Common myeloid progenitor, CD34-positive (primary cell): Measurements from ENCODE around the gene TARDBP.

Experiments used
- CTCF ChIA-PET: fragments of 350-600 bp; sonication (Branson Sonifier 250); formaldehyde crosslinking; loops from one replicate; lab custom pipeline; 2021; ENCODE audit warnings: antibody characterized with exemption; lab: Charles Lee
- POLR2A ChIA-PET: fragments of 350-600 bp; sonication (Branson Sonifier 250); formaldehyde crosslinking; loops from one replicate; lab custom pipeline; 2021; ENCODE audit warnings: antibody characterized with exemption; lab: Charles Lee
- DNase-seq, 3 donors: peaks; one replicate each; pipeline versions ENCODE4 v3.0.0 to v3.0.0-alpha.2; 2013
- H3K27ac ChIP-seq, 2 experiments: 1 replicate in 1 of 2; 2 replicates in 1 of 2; pipeline ENCODE4 v1.7.0; 2013; ENCODE audit warnings: inconsistent platforms in 2 of 2, low read length in 2 of 2, mild to moderate bottlenecking in 2 of 2, low read depth in 1 of 2, moderate library complexity in 1 of 2; ENCODE audit not compliant: severe bottlenecking in 2 of 2, insufficient read depth in 1 of 2, poor library complexity in 1 of 2
- H3K27me3 ChIP-seq, 5 experiments: replicated peaks in 2 of 5; 1 replicate in 3 of 5; 2 replicates in 2 of 5; pipeline versions ENCODE4 v1.6.1 to v1.7.0; 2013; ENCODE audit warnings: low read length in 4 of 5, mild to moderate bottlenecking in 2 of 5, moderate library complexity in 2 of 5, inconsistent platforms in 1 of 5; ENCODE audit not compliant: insufficient read depth in 5 of 5, control insufficient read depth in 4 of 5
- H3K36me3 ChIP-seq, 4 experiments: 1 replicate in 2 of 4; 2 replicates in 2 of 4; pipeline versions ENCODE4 v1.6.1 to v1.7.0; 2013; ENCODE audit warnings: low read length in 3 of 4, control low read depth in 1 of 4, mild to moderate bottlenecking in 1 of 4; ENCODE audit not compliant: control insufficient read depth in 4 of 4, insufficient read depth in 4 of 4
- H3K4me1 ChIP-seq, 4 experiments: 1 replicate in 3 of 4; 2 replicates in 1 of 4; pipeline versions ENCODE4 v1.6.1 to v1.7.1; 2013; ENCODE audit warnings: low read length in 3 of 4, mild to moderate bottlenecking in 3 of 4, control low read depth in 1 of 4, inconsistent platforms in 1 of 4, moderate library complexity in 1 of 4; ENCODE audit not compliant: control insufficient read depth in 4 of 4, insufficient read depth in 4 of 4; ENCODE audit errors: control extremely low read depth in 1 of 4
- H3K4me3 ChIP-seq, 7 experiments: 1 replicate in 4 of 7; 2 replicates in 3 of 7; pipeline versions ENCODE4 v1.5.1 to v1.7.0; 2013; ENCODE audit warnings: mild to moderate bottlenecking in 7 of 7, low read length in 6 of 7, moderate library complexity in 6 of 7, inconsistent platforms in 2 of 7, low read depth in 2 of 7, control low read depth in 1 of 7; ENCODE audit not compliant: insufficient read depth in 4 of 7, control insufficient read depth in 1 of 7; ENCODE audit errors: extremely low read depth in 1 of 7
- H3K9me3 ChIP-seq, 5 experiments: 1 replicate in 4 of 5; 2 replicates in 1 of 5; pipeline versions ENCODE4 v1.6.1 to v1.7.1; 2013; ENCODE audit warnings: low read length in 4 of 5, mild to moderate bottlenecking in 2 of 5, inconsistent platforms in 1 of 5, low read depth in 1 of 5, moderate library complexity in 1 of 5; ENCODE audit not compliant: control insufficient read depth in 4 of 5, insufficient read depth in 2 of 5; ENCODE audit errors: control extremely low read depth in 1 of 5
- WGBS: methylation state at CpG from one replicate; pipeline ENCODE4 v1.1.5; 2013; ENCODE audit not compliant: insufficient coverage; 5-methylcytosine and 5-hydroxymethylcytosine counted together

TARDBP gene

DNA sequence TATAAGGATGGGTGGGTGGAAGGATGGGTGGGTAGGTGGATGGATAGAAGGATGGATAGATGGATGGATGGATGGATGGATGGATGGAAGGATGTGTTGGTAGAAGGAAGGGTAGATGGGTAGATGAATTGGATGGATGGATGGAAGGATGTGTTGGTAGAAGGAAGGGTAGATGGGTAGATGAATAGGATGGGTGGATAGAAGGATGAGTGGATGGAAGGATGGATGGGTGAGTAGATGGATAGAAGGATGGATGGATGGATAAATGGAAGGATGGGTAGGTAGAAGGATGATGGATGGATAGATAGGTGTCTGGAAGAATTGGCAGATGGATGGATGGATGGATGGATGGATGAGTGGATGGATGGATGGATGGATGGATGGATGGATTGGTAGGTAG is 28.6 kb downstream of the TARDBP start:
- Histone ChIP-seq H3K27ac (no peak overlapping the region), H3K4me3 (no peak overlapping the region), H3K27me3 (peaks cover 0 to 3% (median 0%) of the 10 kb centered on the region in 5 experiments), H3K36me3 (no peaks in the 10 kb centered on the region), H3K4me1 (peaks cover 0 to 2% (median 0%) of the 10 kb centered on the region in 4 experiments), H3K9me3 (no peaks in the 10 kb centered on the region)
- ChIA-PET POLR2A (no interaction called here), CTCF (interaction anchor here (0.8 to 1.2 kb wide), 2 partner anchors 16 to 54 kb away, joined by 3 read pairs; no protein-coding TSS in a partner anchor)
- no peak for DNase-seq

DNA sequence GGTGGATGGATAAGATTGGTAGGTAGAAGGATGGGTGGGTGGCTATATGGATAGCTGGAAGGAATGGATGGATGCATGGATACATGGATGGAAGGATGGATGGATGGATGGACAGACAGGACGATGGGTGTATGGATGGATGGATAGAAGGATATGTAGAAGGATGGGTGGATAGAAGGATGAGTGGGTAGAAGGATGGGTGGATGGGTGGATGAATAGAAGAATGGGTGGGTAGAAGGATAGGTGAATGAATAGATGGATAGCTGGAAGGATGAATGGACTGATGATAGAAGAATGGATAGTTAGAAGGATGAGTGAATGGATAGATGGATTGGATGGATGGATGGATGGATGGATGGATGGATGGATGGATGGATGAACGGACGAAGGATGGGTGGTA is 29.6 kb downstream of the TARDBP start:
- 91% methylated on average over 3 of the region's 3 CpGs for WGBS
- no peaks in the 10 kb centered on the region for H3K36me3 ChIP-seq
- no peak overlapping the region for H3K27ac ChIP-seq
- H3K4me1 ChIP-seq = peaks cover 0 to 2% (median 0%) of the 10 kb centered on the region in 4 experiments
- POLR2A ChIA-PET = no interaction called here
- CTCF ChIA-PET = interaction anchor here (1.6 kb wide), 1 partner anchor 278 kb away, joined by 3 read pairs; no protein-coding TSS in a partner anchor
- H3K4me3 ChIP-seq = no peak overlapping the region
- peaks cover 0 to 3% (median 0%) of the 10 kb centered on the region in 5 experiments for H3K27me3 ChIP-seq
- no peaks in the 10 kb centered on the region for H3K9me3 ChIP-seq
- no peak for DNase-seq

DNA sequence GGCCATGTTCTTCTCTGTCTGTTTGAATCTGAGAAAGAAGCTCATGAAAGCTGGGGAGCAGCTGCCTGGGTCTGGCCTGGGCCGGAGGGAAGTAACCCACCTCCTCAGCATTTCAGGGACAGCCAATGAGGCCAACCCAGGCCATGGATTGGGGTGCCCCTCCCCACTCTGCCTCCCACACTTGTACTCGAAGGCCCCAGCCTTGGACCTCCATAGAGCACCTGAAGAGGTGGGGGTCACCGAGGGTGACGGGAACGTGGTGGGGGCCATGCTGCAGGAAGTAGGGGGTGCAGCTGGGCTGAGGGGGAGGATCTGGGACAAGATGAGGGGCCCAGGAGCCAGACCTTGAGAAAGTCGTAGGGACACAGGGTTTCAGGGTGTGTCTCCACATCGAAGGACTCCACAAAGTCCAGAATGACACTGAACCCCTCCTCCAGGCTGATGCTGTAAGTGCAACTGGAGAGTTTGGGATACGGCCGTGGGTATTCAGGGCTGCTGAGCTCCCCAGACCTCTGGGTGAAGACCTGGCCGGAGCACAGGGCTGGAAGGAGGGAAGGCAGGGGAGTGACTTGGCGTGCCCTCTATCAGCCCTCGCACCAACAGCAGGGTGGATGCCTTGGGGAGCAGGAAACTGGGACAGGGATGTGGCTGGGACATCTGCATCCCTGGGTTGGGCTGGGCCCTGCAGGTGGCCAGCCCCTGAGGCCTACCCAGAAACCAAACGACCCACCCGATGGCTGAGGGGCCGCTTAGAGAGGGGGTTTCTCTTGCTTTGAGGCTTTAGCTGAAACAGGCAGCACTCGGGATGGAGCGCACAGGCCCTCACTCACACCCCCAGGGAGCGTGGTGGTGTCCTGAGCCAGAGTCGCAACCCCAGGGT is 30.8 kb downstream of the TARDBP start:
- Histone ChIP-seq H3K36me3 (no peaks in the 10 kb centered on the region), H3K4me1 (no peaks in the 10 kb centered on the region), H3K4me3 (no peak overlapping the region), H3K27ac (no peak overlapping the region), H3K9me3 (no peaks in the 10 kb centered on the region), H3K27me3 (peaks cover 0 to 3% (median 0%) of the 10 kb centered on the region in 5 experiments)
- ChIA-PET CTCF (interaction anchor here (1.6 kb wide), 1 partner anchor 277 kb away, joined by 3 read pairs; no protein-coding TSS in a partner anchor), POLR2A (interaction anchor here (0.7 kb wide), 1 partner anchor 12 kb away, joined by 3 read pairs; no protein-coding TSS in a partner anchor)
- DNase-seq = no peak
- WGBS = 86% methylated on average over 16 of the region's 19 CpGs

DNA sequence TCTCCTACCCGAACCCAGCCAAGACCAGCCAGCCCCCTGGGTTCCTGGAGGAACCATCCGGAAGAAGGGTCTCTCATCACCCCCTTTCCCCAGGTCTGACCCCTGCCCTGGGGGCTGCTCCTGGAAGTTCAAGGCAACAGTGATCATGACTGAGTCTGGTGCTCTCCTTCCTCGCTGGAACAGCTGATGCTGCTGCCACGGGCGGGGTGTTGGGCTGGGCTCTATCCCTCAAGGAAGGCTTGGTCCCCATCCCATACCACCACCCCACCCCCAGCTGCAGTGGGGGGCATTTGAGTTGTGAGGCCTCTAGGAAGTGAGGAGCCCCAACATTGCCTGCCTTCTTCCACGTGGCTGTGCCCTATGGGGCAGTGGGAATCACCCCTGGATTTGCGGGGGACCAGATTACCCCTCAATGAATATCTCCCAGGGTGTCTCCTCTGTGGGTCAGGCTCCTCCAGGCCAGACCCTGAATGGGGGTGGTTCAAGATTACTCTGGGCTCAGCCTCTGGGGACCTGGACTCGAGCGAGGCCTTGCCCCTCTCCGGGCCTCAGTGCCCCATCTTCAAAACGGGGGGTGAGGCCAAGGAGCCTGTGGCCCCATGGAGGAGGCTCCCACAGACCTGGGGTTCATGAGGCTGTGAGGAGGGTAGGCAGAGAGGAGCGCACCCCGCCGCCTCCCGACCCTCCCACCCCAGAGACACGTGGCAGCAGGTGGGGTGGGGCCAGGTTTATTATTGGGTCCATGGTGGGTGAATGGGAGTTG is 31.8 kb downstream of the TARDBP start:
- peaks cover 0 to 3% (median 0%) of the 10 kb centered on the region in 5 experiments for H3K27me3 ChIP-seq
- ChIA-PET POLR2A (no interaction called here), CTCF (no interaction called here)
- H3K4me1 ChIP-seq = no peaks in the 10 kb centered on the region
- H3K36me3 ChIP-seq = no peaks in the 10 kb centered on the region
- 86% methylated on average over 9 of the region's 16 CpGs for WGBS
- H3K27ac ChIP-seq = no peak overlapping the region
- no peaks in the 10 kb centered on the region for H3K9me3 ChIP-seq
- no peak for DNase-seq
- H3K4me3 ChIP-seq = no peak overlapping the region

DNA sequence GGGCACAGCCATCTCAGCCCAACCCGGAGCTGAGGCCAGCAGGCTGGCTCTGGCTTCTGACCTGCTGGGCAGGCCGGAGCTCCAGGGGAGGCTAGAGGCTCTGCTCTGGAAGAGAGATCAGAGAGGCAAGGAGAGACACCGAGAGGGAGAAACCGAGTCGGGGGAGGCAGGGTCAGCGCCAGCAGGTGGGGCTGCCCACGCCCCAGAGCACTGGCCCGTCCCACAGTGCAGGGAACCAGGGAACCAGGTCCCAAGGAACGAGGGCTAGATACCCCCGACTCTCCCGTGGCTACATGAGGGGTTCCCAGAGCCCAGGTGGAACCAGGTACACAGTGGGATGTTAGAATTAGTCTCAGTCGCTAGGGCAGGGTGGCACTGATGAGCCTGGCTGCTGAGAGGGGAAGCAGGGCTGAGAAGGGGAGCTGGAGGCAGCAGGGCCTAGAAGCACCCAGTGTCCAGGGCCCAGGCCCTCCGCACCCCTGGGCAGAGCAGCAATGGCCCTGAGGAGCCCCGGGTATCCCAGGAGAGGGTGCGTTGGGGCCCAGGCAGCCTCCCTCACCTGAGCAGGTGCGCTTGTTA is 32.5 kb downstream of the TARDBP start:
- Histone ChIP-seq H3K27me3 (peaks cover 0 to under 1% (median 0%) of the 10 kb centered on the region in 5 experiments), H3K9me3 (no peaks in the 10 kb centered on the region), H3K36me3 (no peaks in the 10 kb centered on the region), H3K4me3 (no peak overlapping the region), H3K4me1 (no peaks in the 10 kb centered on the region), H3K27ac (no peak overlapping the region)
- ChIA-PET CTCF (no interaction called here), POLR2A (no interaction called here)
- no peak for DNase-seq
- WGBS = 99% methylated on average over 14 of the region's 16 CpGs

DNA sequence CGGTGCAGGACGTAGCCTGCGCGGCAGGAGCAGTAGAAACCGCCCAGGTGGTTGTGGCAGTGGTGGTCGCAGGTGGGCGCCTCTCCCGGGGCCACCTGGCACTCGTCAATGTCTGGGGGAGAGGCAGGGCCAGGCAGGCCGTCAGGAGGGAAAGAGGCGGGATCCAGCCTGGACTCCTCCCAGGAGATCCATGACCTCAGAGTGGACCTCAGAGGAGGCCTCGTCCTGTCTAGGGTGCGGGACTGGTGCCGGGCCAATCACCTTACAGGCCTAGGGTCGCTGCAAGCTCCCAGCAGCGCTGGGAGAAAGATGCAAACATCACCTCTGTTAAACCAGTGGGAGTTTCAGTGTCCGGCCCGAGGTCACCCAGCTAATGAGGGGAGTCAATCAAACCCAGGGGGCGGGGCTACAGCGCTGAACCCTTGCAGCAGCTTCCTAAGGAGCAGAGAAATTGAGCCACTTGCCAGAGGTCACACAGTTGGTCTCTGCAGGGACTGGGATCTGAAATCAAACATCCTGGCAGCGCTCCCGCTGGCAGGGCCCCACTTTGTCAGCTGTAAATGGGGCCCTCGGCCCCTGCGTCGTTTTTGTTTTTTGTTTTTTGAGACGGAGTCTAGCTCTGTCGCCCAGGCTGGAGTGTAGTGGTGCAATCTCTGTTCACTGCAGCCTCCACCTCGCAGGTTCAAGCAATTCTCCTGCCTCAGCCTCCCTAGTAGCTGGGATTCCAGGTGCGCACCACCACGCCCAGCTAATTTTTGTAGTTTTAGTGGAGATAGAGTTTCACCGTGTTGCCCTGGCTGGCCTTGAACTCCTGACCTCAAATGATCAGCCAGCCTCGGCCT is 33.2 kb downstream of the TARDBP start:
- H3K4me3 ChIP-seq = no peak overlapping the region
- H3K9me3 ChIP-seq = no peaks in the 10 kb centered on the region
- ChIA-PET CTCF (interaction anchor here (1.1 to 1.3 kb wide), 2 partner anchors 8 to 11 kb away, joined by 3 to 6 read pairs; no protein-coding TSS in a partner anchor), POLR2A (no interaction called here)
- H3K4me1 ChIP-seq = no peaks in the 10 kb centered on the region
- H3K27me3 ChIP-seq = no peaks in the 10 kb centered on the region
- WGBS = 82% methylated on average over 27 of the region's 32 CpGs
- no peak overlapping the region for H3K27ac ChIP-seq
- no peak for DNase-seq
- H3K36me3 ChIP-seq = no peaks in the 10 kb centered on the region
